ENCODE results near the gene TNN. TPM values are rescaled to one million over a fixed set of nuclear protein-coding genes. Genes with fewer than 3 reads are reported as not detected.

Gene TNN
- polyA plus RNA-seq, 1 donor (not counting 4 experiments of a cell fraction or from before 2014, with no cell fraction given), result not detected

- no peaks in the 10 kb centered on the region for H3K9me3 ChIP-seq (ENCODE audit: control insufficient read depth, low read depth, low read length)
- no peaks in the 10 kb centered on the region for H3K9me1 ChIP-seq (ENCODE audit: control insufficient read depth, extremely low read depth, insufficient read depth, low read length)
- H3K36me3 ChIP-seq (ENCODE audit: control insufficient read depth in 2 of 2, extremely low read depth in 1 of 2, insufficient read depth in 2 of 2, low read length in 2 of 2), result peaks cover 13 to 14% of the 10 kb centered on the region in 2 experiments
- H2AFZ ChIP-seq (ENCODE audit: control insufficient read depth, low read length), result no peak overlapping the region
- H3K27me3 ChIP-seq (ENCODE audit: control insufficient read depth, extremely low read depth, insufficient read depth, low read length), result peaks cover 14% of the 10 kb centered on the region
- peaks cover 17% of the 10 kb centered on the region for H3K4me1 ChIP-seq (ENCODE audit: control insufficient read depth, extremely low read depth, insufficient read depth, low read length)
- no peak for TF ChIP-seq CTCF (optimal IDR thresholded peaks at IDR 0.05 in 1 of 3, IDR thresholded peaks at IDR 0.05 in 1 of 3, conservative IDR thresholded peaks at IDR 0.05 in 1 of 3; ENCODE audit: extremely low read depth in 1 of 3, insufficient read depth in 2 of 3, low read length in 3 of 3)
- TF ChIP-seq EZH2 (IDR thresholded peaks at IDR 0.05; ENCODE audit: low read length), result no peak
- H3K9ac ChIP-seq (ENCODE audit: control insufficient read depth, extremely low read depth, insufficient read depth, low read length), result no peak overlapping the region
- H3K4me2 ChIP-seq (ENCODE audit: control insufficient read depth, extremely low read depth, insufficient read depth, low read depth, low read length), result no peak overlapping the region
- no peak for FAIRE-seq
- no peaks in the 10 kb centered on the region for H3K79me2 ChIP-seq (ENCODE audit: control insufficient read depth, insufficient read depth, low read length)
- dilution Hi-C loops (cut with MboI; ENCODE audit: extremely low pct_ligation_motif_present, low sequenced_read_pairs), result no loop called here
- H4K20me1 ChIP-seq (ENCODE audit: control insufficient read depth, extremely low read depth, insufficient read depth, low read length), result no peaks in the 10 kb centered on the region
- DNase-seq (ENCODE audit: low read depth, low spot score), result no peak
- H3K27ac ChIP-seq (ENCODE audit: control insufficient read depth, insufficient read depth, low read length), result no peak overlapping the region
- no peak overlapping the region for H3K4me3 ChIP-seq (ENCODE audit: control insufficient read depth in 2 of 3, extremely low read depth in 1 of 3, insufficient read depth in 2 of 3, low read depth in 1 of 3, low read length in 3 of 3)
Observed at GRCh38 chr1:175155936-175156335, 88.3 kb downstream of the TNN start.

GRCh38 chr1:175157200-175157599 lies 89.6 kb downstream of the TNN start:
- Histone ChIP-seq H3K27ac (ENCODE audit: control insufficient read depth, insufficient read depth, low read length) (no peak overlapping the region), H3K27me3 (ENCODE audit: control insufficient read depth, extremely low read depth, insufficient read depth, low read length) (peaks cover 11% of the 10 kb centered on the region)
- no peak for FAIRE-seq

More at GRCh38 chr1:175157200-175157599, 89.6 kb downstream of the TNN start:
- Histone ChIP-seq H3K9ac (ENCODE audit: control insufficient read depth, extremely low read depth, insufficient read depth, low read length) (no peak overlapping the region), H3K9me1 (ENCODE audit: control insufficient read depth, extremely low read depth, insufficient read depth, low read length) (no peaks in the 10 kb centered on the region), H3K4me2 (ENCODE audit: control insufficient read depth, extremely low read depth, insufficient read depth, low read depth, low read length) (no peak overlapping the region), H3K9me3 (ENCODE audit: control insufficient read depth, low read depth, low read length) (no peaks in the 10 kb centered on the region), H3K36me3 (ENCODE audit: control insufficient read depth in 2 of 2, extremely low read depth in 1 of 2, insufficient read depth in 2 of 2, low read length in 2 of 2) (peaks cover 21 to 22% of the 10 kb centered on the region in 2 experiments), H3K79me2 (ENCODE audit: control insufficient read depth, insufficient read depth, low read length) (no peaks in the 10 kb centered on the region), H3K4me3 (ENCODE audit: control insufficient read depth in 2 of 3, extremely low read depth in 1 of 3, insufficient read depth in 2 of 3, low read depth in 1 of 3, low read length in 3 of 3) (no peak overlapping the region), H3K4me1 (ENCODE audit: control insufficient read depth, extremely low read depth, insufficient read depth, low read length) (peaks cover 16% of the 10 kb centered on the region), H4K20me1 (ENCODE audit: control insufficient read depth, extremely low read depth, insufficient read depth, low read length) (no peaks in the 10 kb centered on the region), H2AFZ (ENCODE audit: control insufficient read depth, low read length) (no peak overlapping the region)
- dilution Hi-C loops (cut with MboI; ENCODE audit: extremely low pct_ligation_motif_present, low sequenced_read_pairs), result no loop called here
- no peak for TF ChIP-seq EZH2 (IDR thresholded peaks at IDR 0.05; ENCODE audit: low read length)
- TF ChIP-seq CTCF (optimal IDR thresholded peaks at IDR 0.05 in 1 of 3, IDR thresholded peaks at IDR 0.05 in 1 of 3, conservative IDR thresholded peaks at IDR 0.05 in 1 of 3; ENCODE audit: extremely low read depth in 1 of 3, insufficient read depth in 2 of 3, low read length in 3 of 3), result no peak
- no peak for DNase-seq (ENCODE audit: low read depth, low spot score)

Measured in keratinocyte (primary cell).